Muscle of leg (tissue), 11 donors: Measurements from ENCODE around the gene ANKFN1. TPM values are rescaled to one million over a fixed set of nuclear protein-coding genes. Genes with fewer than 3 reads are reported as not detected.

Source experiments
- DNase-seq: peaks from one replicate; pipeline ENCODE4 v3.0.0; 2013
- H3K27ac ChIP-seq: one replicate; pipeline ENCODE4 v1.5.1; 2013; ENCODE audit warnings: mild to moderate bottlenecking, low read length, control low read depth
- H3K27me3 ChIP-seq: one replicate; pipeline ENCODE4 v1.6.1; 2013; ENCODE audit warnings: low read length; ENCODE audit not compliant: control insufficient read depth, insufficient read depth
- H3K36me3 ChIP-seq: one replicate; pipeline ENCODE4 v1.6.1; 2013; ENCODE audit warnings: low read length; ENCODE audit not compliant: control insufficient read depth, insufficient read depth
- H3K4me1 ChIP-seq: one replicate; pipeline ENCODE4 v1.6.1; 2013; ENCODE audit warnings: low read length; ENCODE audit not compliant: control insufficient read depth, insufficient read depth
- H3K4me3 ChIP-seq: one replicate; pipeline ENCODE4 v1.5.1; 2013; ENCODE audit warnings: low read length, control low read depth
- H3K9me3 ChIP-seq: replicated peaks from 2 replicates; pipeline ENCODE4 v1.6.1; 2013; ENCODE audit warnings: low read depth, low read length; ENCODE audit not compliant: control insufficient read depth
- WGBS: methylation state at CpG from one replicate; pipeline ENCODE4 v1.1.5; 2013; ENCODE audit warnings: missing lambda C conversion rate; ENCODE audit not compliant: insufficient coverage; 5-methylcytosine and 5-hydroxymethylcytosine counted together
- polyA plus RNA-seq, 8 donors: library from polyadenylated mRNA; unstranded; fragments of 120-200 nt; gene quantifications; one replicate each; pipeline versions ENCODE4 v1.2.1 to v1.2.3, GENCODE V29; 2013; ENCODE audit warnings: inconsistent platforms in 1 of 8, low replicate concordance in 1 of 8; ENCODE audit not compliant: insufficient read length in 8 of 8, insufficient read depth in 1 of 8
- total RNA-seq: library from RNA; stranded (reverse); fragments of 120-200 nt; gene quantifications from one replicate; pipeline ENCODE4 v1.2.4, GENCODE V29; 2013

Gene ANKFN1
- total and polyA plus RNA-seq, 9 donors: 0.10 to 0.91 (median 0.39) TPM

- H3K4me3 ChIP-seq: no peak overlapping the region
- no peaks in the 10 kb centered on the region for H3K36me3 ChIP-seq
- no peak overlapping the region for H3K27ac ChIP-seq
- DNase-seq: no peak
- no peaks in the 10 kb centered on the region for H3K27me3 ChIP-seq
- no peaks in the 10 kb centered on the region for H3K9me3 ChIP-seq
- no CpG with 5 or more reads among the region's 3 CpGs for WGBS
- H3K4me1 ChIP-seq: no peaks in the 10 kb centered on the region
Measured at GRCh38 chr17:56300144-56300543, 146.9 kb downstream of the ANKFN1 start.

DNA sequence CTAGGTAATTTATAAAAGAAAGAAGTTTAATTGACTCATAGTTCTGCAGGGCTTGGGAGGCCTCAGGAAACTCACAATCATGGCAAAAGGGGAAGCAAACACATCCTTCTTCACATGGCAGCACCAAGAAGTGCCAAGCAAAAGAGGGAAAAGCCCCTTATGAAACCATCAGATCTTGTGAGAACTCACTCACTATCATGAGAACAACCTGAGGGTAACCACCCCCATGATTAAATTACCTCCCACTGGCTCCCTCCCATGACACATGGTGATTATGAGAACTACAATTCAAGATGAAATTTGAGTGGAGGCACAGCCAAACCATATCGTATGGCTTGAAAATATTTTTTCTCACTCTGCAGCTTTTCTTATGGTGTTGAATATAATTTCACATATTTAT is 151.7 kb downstream of the ANKFN1 start:
- Histone ChIP-seq H3K27ac (no peak overlapping the region), H3K4me3 (no peak overlapping the region), H3K36me3 (no peaks in the 10 kb centered on the region), H3K9me3 (no peaks in the 10 kb centered on the region), H3K27me3 (no peaks in the 10 kb centered on the region), H3K4me1 (no peaks in the 10 kb centered on the region)
- no peak for DNase-seq
- no CpG with 5 or more reads among the region's 1 CpG for WGBS

DNA sequence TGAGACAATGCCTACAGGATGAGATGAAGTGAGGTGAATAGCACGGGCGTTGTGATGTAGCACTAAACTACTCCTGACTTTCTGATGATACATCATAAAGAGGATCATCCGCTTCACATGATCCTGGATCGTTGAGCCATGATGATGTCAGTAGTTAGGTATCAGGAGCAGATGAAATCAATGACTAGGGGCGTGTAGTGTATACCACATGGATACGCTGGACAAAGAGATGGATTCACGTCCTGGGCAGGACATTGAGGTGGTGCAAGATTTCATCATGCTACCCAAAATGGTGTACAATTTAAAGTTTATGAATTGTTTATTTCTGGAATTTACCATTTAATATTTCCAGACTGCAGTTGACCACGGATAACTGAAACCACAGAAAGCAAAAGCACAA is 156.6 kb downstream of the ANKFN1 start:
- H3K27me3 ChIP-seq: no peaks in the 10 kb centered on the region
- 93% methylated on average over 4 of the region's 8 CpGs for WGBS
- no peak for DNase-seq

GRCh38 chr17:56310782-56311181 is 157.5 kb downstream of the ANKFN1 start:
- WGBS: 54% methylated on average over 2 of the region's 5 CpGs
- no peak for DNase-seq

More for the DNA sequence above, 156.6 kb downstream of the ANKFN1 start:
- Histone ChIP-seq H3K27ac (no peak overlapping the region), H3K9me3 (no peaks in the 10 kb centered on the region), H3K4me1 (no peaks in the 10 kb centered on the region), H3K36me3 (no peaks in the 10 kb centered on the region), H3K4me3 (no peak overlapping the region)

GRCh38 chr17:56313201-56313600 is 159.9 kb downstream of the ANKFN1 start:
- no peak for DNase-seq
- no peak overlapping the region for H3K4me3 ChIP-seq
- H3K36me3 ChIP-seq: no peaks in the 10 kb centered on the region
- no peaks in the 10 kb centered on the region for H3K4me1 ChIP-seq
- no peak overlapping the region for H3K27ac ChIP-seq
- no peaks in the 10 kb centered on the region for H3K9me3 ChIP-seq
- no peaks in the 10 kb centered on the region for H3K27me3 ChIP-seq

More at GRCh38 chr17:56310782-56311181, 157.5 kb downstream of the ANKFN1 start:
- Histone ChIP-seq H3K4me1 (no peaks in the 10 kb centered on the region), H3K36me3 (no peaks in the 10 kb centered on the region), H3K27me3 (no peaks in the 10 kb centered on the region), H3K4me3 (no peak overlapping the region), H3K9me3 (no peaks in the 10 kb centered on the region), H3K27ac (no peak overlapping the region)

DNA sequence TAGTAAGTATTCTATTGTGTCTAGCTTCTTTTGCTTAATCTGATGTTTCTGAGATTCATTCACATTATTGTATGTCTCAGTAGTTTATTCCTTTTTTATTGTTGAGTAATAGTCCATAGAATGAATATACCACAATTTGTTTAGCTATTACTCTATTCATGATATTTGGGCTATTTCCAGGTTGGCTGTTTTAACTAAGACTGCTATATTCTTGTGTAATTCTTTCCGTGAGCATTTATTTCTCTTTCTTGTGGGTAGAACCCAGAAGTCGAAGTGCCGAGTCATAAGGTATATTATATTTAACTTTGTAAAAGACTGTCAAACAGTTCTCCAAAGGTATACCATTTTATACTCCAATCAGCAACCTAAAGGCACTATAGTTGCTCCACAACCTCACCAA is 160.8 kb downstream of the ANKFN1 start:
- no peak overlapping the region for H3K27ac ChIP-seq
- H3K4me3 ChIP-seq: no peak overlapping the region
- H3K36me3 ChIP-seq: no peaks in the 10 kb centered on the region
- no peaks in the 10 kb centered on the region for H3K4me1 ChIP-seq
- DNase-seq: no peak
- WGBS: no CpG with 5 or more reads among the region's 3 CpGs
- H3K9me3 ChIP-seq: no peaks in the 10 kb centered on the region
- H3K27me3 ChIP-seq: no peaks in the 10 kb centered on the region

DNA sequence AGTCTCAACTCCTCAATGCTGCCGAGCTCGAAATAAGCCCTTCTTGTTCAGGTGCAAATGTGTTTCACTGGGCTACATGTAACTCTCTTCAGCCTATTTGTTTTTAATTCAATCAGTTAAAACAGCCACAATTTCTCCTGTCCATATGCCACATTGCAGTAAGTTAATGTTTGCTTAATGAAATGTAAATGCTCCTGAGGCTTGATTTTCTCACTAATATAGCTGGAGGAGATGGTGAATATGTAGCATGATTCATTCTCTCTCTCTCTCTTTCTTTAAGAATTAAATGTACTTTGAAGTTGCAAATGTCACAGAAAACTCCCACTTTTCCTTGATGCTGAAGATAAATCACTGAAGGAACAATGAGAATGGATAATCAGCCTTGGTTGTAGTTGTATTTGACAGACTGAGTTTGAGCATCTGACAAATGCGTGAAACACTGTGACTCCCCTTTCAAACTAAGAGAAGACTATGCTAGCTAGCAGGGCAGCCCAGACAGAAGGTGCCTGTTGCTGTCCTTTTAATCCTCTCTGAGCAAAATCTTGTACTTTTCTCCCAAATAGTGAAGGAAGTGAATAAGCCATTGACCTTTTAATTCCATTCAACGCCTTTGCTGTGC is 161.8 kb downstream of the ANKFN1 start:
- Histone ChIP-seq H3K27ac (no peak overlapping the region), H3K4me1 (no peaks in the 10 kb centered on the region), H3K4me3 (no peak overlapping the region), H3K36me3 (no peaks in the 10 kb centered on the region), H3K9me3 (no peaks in the 10 kb centered on the region), H3K27me3 (no peaks in the 10 kb centered on the region)
- 42% methylated on average over 2 of the region's 4 CpGs for WGBS
- DNase-seq: no peak

DNA sequence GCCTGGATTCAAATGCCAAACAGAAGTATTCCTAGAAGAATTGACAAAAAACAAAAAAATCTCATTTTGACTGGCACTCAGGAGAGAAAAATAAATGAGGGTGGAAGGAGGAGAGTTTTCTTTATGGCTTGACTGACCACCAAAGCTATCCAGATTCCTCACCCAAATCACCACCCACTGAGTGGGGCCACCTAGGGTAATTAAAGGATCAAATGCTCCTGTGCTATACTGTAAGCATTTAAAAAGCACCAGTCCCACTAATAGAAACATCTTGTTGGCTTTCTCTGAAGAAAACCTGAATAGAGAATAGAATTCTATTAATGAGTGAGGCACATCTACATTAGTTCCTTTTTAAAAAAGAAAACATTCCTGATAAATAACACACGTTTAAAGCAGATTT is 163.3 kb downstream of the ANKFN1 start:
- no peaks in the 10 kb centered on the region for H3K36me3 ChIP-seq
- no peaks in the 10 kb centered on the region for H3K4me1 ChIP-seq
- H3K27ac ChIP-seq: no peak overlapping the region
- DNase-seq: no peak
- no peaks in the 10 kb centered on the region for H3K27me3 ChIP-seq
- H3K4me3 ChIP-seq: no peak overlapping the region
- WGBS: no CpG with 5 or more reads among the region's 1 CpG
- H3K9me3 ChIP-seq: no peaks in the 10 kb centered on the region

GRCh38 chr17:56317351-56318208 is 164.3 kb downstream of the ANKFN1 start:
- peak; percentile 16 for DNase-seq
- Histone ChIP-seq H3K9me3 (no peaks in the 10 kb centered on the region), H3K4me1 (no peaks in the 10 kb centered on the region), H3K4me3 (no peak overlapping the region), H3K27ac (no peak overlapping the region), H3K36me3 (no peaks in the 10 kb centered on the region), H3K27me3 (no peaks in the 10 kb centered on the region)
- 90% methylated on average over 2 of the region's 4 CpGs for WGBS

DNA sequence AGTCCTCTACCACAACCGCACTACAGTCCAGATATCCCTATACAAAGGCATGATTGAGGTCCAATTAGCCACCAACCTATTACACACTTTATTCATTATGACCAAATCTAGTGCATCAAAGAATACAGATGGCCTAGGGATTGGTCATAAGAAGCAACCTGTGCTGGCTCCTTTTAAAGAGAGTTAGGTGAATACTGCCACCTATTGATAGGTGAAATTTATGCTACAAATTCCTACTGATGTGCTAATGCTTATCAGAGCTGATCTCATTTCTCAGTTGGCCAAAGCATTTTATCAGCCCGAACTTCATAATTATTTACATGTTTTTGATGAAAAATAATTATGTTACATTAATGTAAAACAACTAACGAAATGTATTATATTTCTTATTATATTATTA is 166.3 kb downstream of the ANKFN1 start:
- no peak overlapping the region for H3K4me3 ChIP-seq
- H3K27ac ChIP-seq: no peak overlapping the region
- no peaks in the 10 kb centered on the region for H3K36me3 ChIP-seq
- WGBS: no CpG with 5 or more reads among the region's 3 CpGs
- no peaks in the 10 kb centered on the region for H3K9me3 ChIP-seq
- no peaks in the 10 kb centered on the region for H3K27me3 ChIP-seq
- peak; percentile 42 for DNase-seq
- no peaks in the 10 kb centered on the region for H3K4me1 ChIP-seq
